IMR-90 (cell line): Measurements from ENCODE around the gene TNFRSF1A.

Experiments used
- BHLHE40 ChIP-seq: fragments of 150-350 bp; IDR thresholded peaks from 2 replicates; pipeline ENCODE4 v1.6.1; 2016; ENCODE audit warnings: mild to moderate bottlenecking, low read depth, low read length
- CHD1 ChIP-seq: IDR thresholded peaks from 2 replicates; pipeline ENCODE4 v1.6.1; 2012; ENCODE audit warnings: low read depth, low read length, improper control_type of control experiment
- MAZ ChIP-seq: IDR thresholded peaks from 2 replicates; pipeline ENCODE4 v1.6.1; 2012; ENCODE audit warnings: low read depth, mild to moderate bottlenecking, low read length, improper control_type of control experiment, moderate library complexity, borderline replicate concordance
- POLR2A ChIP-seq: IDR thresholded peaks from 2 replicates; pipeline ENCODE4 v1.6.1; 2012; ENCODE audit warnings: mild to moderate bottlenecking, low read depth, low read length
- RAD21 ChIP-seq: IDR thresholded peaks from 2 replicates; pipeline ENCODE4 v1.6.1; 2012; ENCODE audit warnings: low read length, improper control_type of control experiment
- RCOR1 ChIP-seq: IDR thresholded peaks from 2 replicates; pipeline ENCODE4 v1.6.1; 2012; ENCODE audit warnings: mild to moderate bottlenecking, low read length, improper control_type of control experiment; ENCODE audit not compliant: insufficient replicate concordance
- RFX5 ChIP-seq: IDR thresholded peaks from 2 replicates; pipeline ENCODE4 v1.8.0; 2012; ENCODE audit warnings: low read depth, mild to moderate bottlenecking, low read length, moderate library complexity
- TF ChIP-seq, protein P1 (sequence below): conservative IDR thresholded peaks from 2 replicates; pipeline ENCODE4 v1.5.1; 2012; ENCODE audit warnings: mild to moderate bottlenecking, low read depth, low read length, improper control_type of control experiment
- TF ChIP-seq, protein P2 (sequence below): fragments of 150-350 bp; IDR thresholded peaks from 2 replicates; pipeline ENCODE4 v1.6.1; 2017; ENCODE audit warnings: mild to moderate bottlenecking, antibody characterized with exemption, low read length, low read depth
- TF ChIP-seq, protein P3 (sequence below): fragments of 150-350 bp; IDR thresholded peaks from 2 replicates; pipeline ENCODE4 v1.6.1; 2016; ENCODE audit warnings: low read depth, mild to moderate bottlenecking, low read length, moderate library complexity, borderline replicate concordance

DNA sequence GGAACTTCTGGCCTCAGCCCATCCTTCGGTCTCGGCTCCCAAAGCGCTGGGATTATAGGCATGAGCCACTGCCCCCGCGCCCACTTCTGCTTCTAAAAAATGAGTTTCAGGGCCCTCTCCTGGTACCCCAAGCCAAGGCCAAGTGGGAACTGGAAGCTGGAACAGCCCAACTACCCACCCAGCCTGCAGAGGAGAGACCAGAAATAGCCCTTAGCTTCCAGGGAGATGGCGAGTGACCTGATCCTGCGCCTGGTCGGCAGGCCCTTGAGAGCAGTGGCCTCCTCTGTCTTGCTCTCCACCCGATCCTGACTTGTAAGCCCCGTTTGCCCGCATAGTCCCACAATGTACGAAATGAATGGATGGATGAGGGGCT lies 62.6 kb downstream of the TNFRSF1A start:
- TF ChIP-seq, protein P1, sequence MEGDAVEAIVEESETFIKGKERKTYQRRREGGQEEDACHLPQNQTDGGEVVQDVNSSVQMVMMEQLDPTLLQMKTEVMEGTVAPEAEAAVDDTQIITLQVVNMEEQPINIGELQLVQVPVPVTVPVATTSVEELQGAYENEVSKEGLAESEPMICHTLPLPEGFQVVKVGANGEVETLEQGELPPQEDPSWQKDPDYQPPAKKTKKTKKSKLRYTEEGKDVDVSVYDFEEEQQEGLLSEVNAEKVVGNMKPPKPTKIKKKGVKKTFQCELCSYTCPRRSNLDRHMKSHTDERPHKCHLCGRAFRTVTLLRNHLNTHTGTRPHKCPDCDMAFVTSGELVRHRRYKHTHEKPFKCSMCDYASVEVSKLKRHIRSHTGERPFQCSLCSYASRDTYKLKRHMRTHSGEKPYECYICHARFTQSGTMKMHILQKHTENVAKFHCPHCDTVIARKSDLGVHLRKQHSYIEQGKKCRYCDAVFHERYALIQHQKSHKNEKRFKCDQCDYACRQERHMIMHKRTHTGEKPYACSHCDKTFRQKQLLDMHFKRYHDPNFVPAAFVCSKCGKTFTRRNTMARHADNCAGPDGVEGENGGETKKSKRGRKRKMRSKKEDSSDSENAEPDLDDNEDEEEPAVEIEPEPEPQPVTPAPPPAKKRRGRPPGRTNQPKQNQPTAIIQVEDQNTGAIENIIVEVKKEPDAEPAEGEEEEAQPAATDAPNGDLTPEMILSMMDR, result no peak
- TF ChIP-seq MAZ (no peak), POLR2A (no peak), RAD21 (no peak), BHLHE40 (no peak), RCOR1 (no peak), CHD1 (no peak), RFX5 (no peak)
- TF ChIP-seq, protein P2, sequence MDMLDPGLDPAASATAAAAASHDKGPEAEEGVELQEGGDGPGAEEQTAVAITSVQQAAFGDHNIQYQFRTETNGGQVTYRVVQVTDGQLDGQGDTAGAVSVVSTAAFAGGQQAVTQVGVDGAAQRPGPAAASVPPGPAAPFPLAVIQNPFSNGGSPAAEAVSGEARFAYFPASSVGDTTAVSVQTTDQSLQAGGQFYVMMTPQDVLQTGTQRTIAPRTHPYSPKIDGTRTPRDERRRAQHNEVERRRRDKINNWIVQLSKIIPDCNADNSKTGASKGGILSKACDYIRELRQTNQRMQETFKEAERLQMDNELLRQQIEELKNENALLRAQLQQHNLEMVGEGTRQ, result no peak
- TF ChIP-seq, protein P3, sequence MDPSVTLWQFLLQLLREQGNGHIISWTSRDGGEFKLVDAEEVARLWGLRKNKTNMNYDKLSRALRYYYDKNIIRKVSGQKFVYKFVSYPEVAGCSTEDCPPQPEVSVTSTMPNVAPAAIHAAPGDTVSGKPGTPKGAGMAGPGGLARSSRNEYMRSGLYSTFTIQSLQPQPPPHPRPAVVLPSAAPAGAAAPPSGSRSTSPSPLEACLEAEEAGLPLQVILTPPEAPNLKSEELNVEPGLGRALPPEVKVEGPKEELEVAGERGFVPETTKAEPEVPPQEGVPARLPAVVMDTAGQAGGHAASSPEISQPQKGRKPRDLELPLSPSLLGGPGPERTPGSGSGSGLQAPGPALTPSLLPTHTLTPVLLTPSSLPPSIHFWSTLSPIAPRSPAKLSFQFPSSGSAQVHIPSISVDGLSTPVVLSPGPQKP, result no peak
